Testis (tissue), 5 donors: ENCODE results near the gene SELENOW. TPM values are rescaled to one million over a fixed set of nuclear protein-coding genes. Genes with fewer than 3 reads are reported as not detected.

Source experiments
- DNase-seq: peaks from one replicate; pipeline ENCODE4 v3.0.0-alpha.2; 2019
- H3K27ac ChIP-seq, 2 donors: fragments of 200-600 bp; sonication (generic); one replicate each; pipeline ENCODE4 v1.5.1; 2019
- H3K27me3 ChIP-seq: fragments of 200-600 bp; sonication (generic); one replicate; pipeline ENCODE4 v1.5.1; 2019
- H3K36me3 ChIP-seq: fragments of 200-600 bp; sonication (generic); one replicate; pipeline ENCODE4 v1.5.1; 2017; ENCODE audit warnings: low read depth; ENCODE audit errors: missing control alignments
- H3K4me1 ChIP-seq: fragments of 200-600 bp; sonication (generic); one replicate; pipeline ENCODE4 v1.5.1; 2019
- H3K4me3 ChIP-seq, 2 donors: fragments of 200-600 bp; sonication (generic); one replicate each; pipeline ENCODE4 v1.5.1; 2017 to 2019
- H3K9me3 ChIP-seq: fragments of 200-600 bp; sonication (generic); one replicate; pipeline ENCODE4 v1.5.1; 2017
- CTCF ChIP-seq, 3 experiments: fragments of 450-650 bp in 2 of 3; fragments of 200-600 bp in 1 of 3; sonication (generic) in 1 of 3; IDR thresholded peaks; one replicate each; pipeline ENCODE4 v1.5.1; 2016 to 2019; ENCODE audit warnings: antibody characterized with exemption in 3 of 3, mild to moderate bottlenecking in 2 of 3, moderate library complexity in 1 of 3
- POLR2A ChIP-seq: fragments of 450-650 bp; IDR thresholded peaks from one replicate; pipeline ENCODE4 v1.6.1; 2017; ENCODE audit warnings: antibody characterized with exemption, mild to moderate bottlenecking, moderate library complexity
- WGBS, 2 donors: methylation state at CpG; one replicate each; pipeline ENCODE4 v1.1.5; 2018; 5-methylcytosine and 5-hydroxymethylcytosine counted together
- intact Hi-C: fragments of 100-400 bp; cut with DNase I; formaldehyde crosslinking; loops from one replicate; pipeline ENCODE4 v1.15.1; 2023; ENCODE audit warnings: low total_unique reads
- long read RNA-seq, 2 donors: transcript quantifications; one replicate each; lab custom pipeline, GENCODE V29; 2026
- polyA plus RNA-seq: library from polyadenylated mRNA; stranded (reverse); fragments of 350-450 nt; fragmentation: Illumina TruSeq; extraction: RNeasy Lipid Tissue Mini Kit (QIAGEN cat#74804); gene quantifications from one replicate; pipeline ENCODE4 v1.2.3, GENCODE V29; 2014; ENCODE audit warnings: low read depth, low replicate concordance; ENCODE audit not compliant: insufficient read depth
- total RNA-seq, 2 donors: library from RNA; depleted of rRNA; stranded (reverse); fragments of >200 nt; gene quantifications; one replicate each; pipeline ENCODE4 v1.2.3, GENCODE V29; 2016

Gene SELENOW
- total RNA-seq (100 to 1,000 TPM; 170 to 194 TPM), polyA plus RNA-seq (197 TPM)
- long read RNA-seq, donor 1, transcript SELENOW-215 (1 exons, 2,503 nt): minor isoform, 11 of 129 reads
- long read RNA-seq, donor 1, transcript SELENOW-212 (6 exons, 888 nt): major isoform, 107 of 129 reads
- long read RNA-seq, donor 1, partial matches to known transcripts: 0 of 129 reads
- long read RNA-seq, donor 1, other reads (novel, unspliced or antisense): 0 of 129 reads
- long read RNA-seq, donor 2, transcript SELENOW-212 (6 exons, 888 nt): major isoform, 77 of 103 reads
- long read RNA-seq, donor 2, transcript SELENOW-215 (1 exons, 2,503 nt): minor isoform, 18 of 103 reads
- long read RNA-seq, donor 2, partial matches to known transcripts: 0 of 103 reads
- long read RNA-seq, donor 2, other reads (novel, unspliced or antisense): 0 of 103 reads

GRCh38 chr19:47778049-47778953 is at the start of gene SELENOW:
TSS of gene SELENOW (plus strand) at chr19:47778703. CDS start at chr19:47778786, 83 bp downstream.
- Histone ChIP-seq H3K36me3 (no peaks in the 10 kb centered on the region), H3K9me3 (no peaks in the 10 kb centered on the region), H3K27ac (peak within 1 kb of the TSS; percentile 94 to 98), H3K27me3 (no peaks in the 10 kb centered on the region), H3K4me1 (no peaks in the 10 kb centered on the region), H3K4me3 (peak within 1 kb of the TSS; percentile 66 to 98)
- peak; percentile 78 for DNase-seq
- intact Hi-C loops: no loop called here
- TF ChIP-seq POLR2A: peak; percentile 37
- peak in 1 of 3 experiments; percentile 4 for TF ChIP-seq CTCF (IDR thresholded peaks at IDR 0.05)
- 1% methylated on average over 24 to 60 of the region's 65 CpGs for WGBS, 2 donors

GRCh38 chr19:47729468-47729798 is 49.1 kb upstream of the SELENOW start:
- Histone ChIP-seq H3K4me1 (peaks cover 9% of the 10 kb centered on the region), H3K9me3 (no peaks in the 10 kb centered on the region), H3K4me3 (no peak overlapping the region), H3K27ac (peak overlapping the region; percentile 8 to 74), H3K27me3 (no peaks in the 10 kb centered on the region), H3K36me3 (no peaks in the 10 kb centered on the region)
- no peak for DNase-seq
- WGBS, 2 donors: 11 to 17% methylated on average over 9 of the region's 9 CpGs
- TF ChIP-seq CTCF (IDR thresholded peaks at IDR 0.05) (no peak), POLR2A (no peak)
- intact Hi-C loops: no loop called here

GRCh38 chr19:47729799-47730520 is 48.5 kb upstream of the SELENOW start:
- peak overlapping the region in 1 of 2 donors; percentile 27 for H3K4me3 ChIP-seq
- DNase-seq: peak; percentile 74
- no peaks in the 10 kb centered on the region for H3K36me3 ChIP-seq
- no peak for TF ChIP-seq CTCF (IDR thresholded peaks at IDR 0.05)
- TF ChIP-seq POLR2A: no peak
- H3K9me3 ChIP-seq: no peaks in the 10 kb centered on the region
- 29 to 31% methylated on average over 30 of the region's 30 CpGs for WGBS, 2 donors
- intact Hi-C loops: no loop called here
- peaks cover 9% of the 10 kb centered on the region for H3K4me1 ChIP-seq
- peak overlapping the region; percentile 8 to 74 for H3K27ac ChIP-seq
- H3K27me3 ChIP-seq: no peaks in the 10 kb centered on the region

- no peak for TF ChIP-seq CTCF (IDR thresholded peaks at IDR 0.05)
- TF ChIP-seq POLR2A: no peak
- peaks cover 9% of the 10 kb centered on the region for H3K4me1 ChIP-seq
- H3K27ac ChIP-seq: no peak overlapping the region
Measured at GRCh38 chr19:47730521-47730889, 48.0 kb upstream of the SELENOW start.

More at GRCh38 chr19:47730521-47730889, 48.0 kb upstream of the SELENOW start:
- Histone ChIP-seq H3K4me3 (no peak overlapping the region), H3K27me3 (no peaks in the 10 kb centered on the region), H3K9me3 (no peaks in the 10 kb centered on the region), H3K36me3 (no peaks in the 10 kb centered on the region)
- 58 to 66% methylated on average over 8 of the region's 8 CpGs for WGBS, 2 donors
- no peak for DNase-seq
- intact Hi-C loops: no loop called here
